ENCODE results near the gene ABCA13.

Gene ABCA13

DNA sequence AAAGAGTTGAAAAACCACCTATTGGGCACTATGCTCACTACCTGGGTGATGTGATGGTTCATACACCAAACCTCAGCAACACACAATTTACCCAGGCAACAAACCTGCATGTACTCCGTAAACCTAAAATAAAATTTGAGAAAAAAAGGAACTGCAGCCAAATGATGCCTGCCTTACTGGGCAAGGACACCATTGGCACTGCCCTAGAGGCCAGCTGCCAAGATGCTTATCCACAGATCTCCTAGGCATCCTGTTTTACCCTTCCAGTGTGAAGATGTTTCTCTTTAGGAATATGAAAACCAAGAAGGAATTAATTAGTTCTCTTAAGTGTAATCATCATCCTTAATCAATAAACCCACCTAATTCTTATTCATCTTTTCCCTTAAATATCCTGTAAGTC is 133.4 kb downstream of the ABCA13 start:
- DNase-seq (ENCODE audit: low spot score) = no peak
- TF ChIP-seq, protein P1, sequence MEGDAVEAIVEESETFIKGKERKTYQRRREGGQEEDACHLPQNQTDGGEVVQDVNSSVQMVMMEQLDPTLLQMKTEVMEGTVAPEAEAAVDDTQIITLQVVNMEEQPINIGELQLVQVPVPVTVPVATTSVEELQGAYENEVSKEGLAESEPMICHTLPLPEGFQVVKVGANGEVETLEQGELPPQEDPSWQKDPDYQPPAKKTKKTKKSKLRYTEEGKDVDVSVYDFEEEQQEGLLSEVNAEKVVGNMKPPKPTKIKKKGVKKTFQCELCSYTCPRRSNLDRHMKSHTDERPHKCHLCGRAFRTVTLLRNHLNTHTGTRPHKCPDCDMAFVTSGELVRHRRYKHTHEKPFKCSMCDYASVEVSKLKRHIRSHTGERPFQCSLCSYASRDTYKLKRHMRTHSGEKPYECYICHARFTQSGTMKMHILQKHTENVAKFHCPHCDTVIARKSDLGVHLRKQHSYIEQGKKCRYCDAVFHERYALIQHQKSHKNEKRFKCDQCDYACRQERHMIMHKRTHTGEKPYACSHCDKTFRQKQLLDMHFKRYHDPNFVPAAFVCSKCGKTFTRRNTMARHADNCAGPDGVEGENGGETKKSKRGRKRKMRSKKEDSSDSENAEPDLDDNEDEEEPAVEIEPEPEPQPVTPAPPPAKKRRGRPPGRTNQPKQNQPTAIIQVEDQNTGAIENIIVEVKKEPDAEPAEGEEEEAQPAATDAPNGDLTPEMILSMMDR (IDR thresholded peaks at IDR 0.05; ENCODE audit: extremely low read depth, insufficient read depth, missing control alignments) = no peak
- in situ Hi-C loops (cut with MboI; ENCODE audit: low pct_unique_long_range_greater_than_20kb, low sequenced_read_pairs, unreplicated experiment) = no loop called here

DNA sequence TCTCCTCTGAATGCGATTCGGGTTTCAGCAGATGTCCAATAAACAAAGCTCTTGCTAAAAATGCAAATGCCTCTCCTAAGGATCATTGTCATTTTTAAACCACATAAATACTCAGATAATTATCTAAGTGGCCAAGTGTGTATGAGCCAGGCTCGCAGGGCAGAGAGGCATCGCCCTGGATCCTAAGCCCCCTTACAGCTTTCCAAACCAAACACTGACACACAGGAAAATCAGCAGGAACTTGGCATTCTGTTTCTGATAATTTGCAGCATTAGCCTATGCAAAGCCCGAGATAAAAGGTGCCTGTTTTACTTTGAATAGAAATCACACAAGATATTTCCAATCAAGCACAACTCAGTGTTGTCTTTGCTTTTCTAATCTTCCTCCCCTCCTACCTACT is 134.4 kb downstream of the ABCA13 start:
- TF ChIP-seq, protein P1 (IDR thresholded peaks at IDR 0.05; ENCODE audit: extremely low read depth, insufficient read depth, missing control alignments) = no peak
- in situ Hi-C loops (cut with MboI; ENCODE audit: low pct_unique_long_range_greater_than_20kb, low sequenced_read_pairs, unreplicated experiment) = no loop called here
- no peak for DNase-seq (ENCODE audit: low spot score)

DNA sequence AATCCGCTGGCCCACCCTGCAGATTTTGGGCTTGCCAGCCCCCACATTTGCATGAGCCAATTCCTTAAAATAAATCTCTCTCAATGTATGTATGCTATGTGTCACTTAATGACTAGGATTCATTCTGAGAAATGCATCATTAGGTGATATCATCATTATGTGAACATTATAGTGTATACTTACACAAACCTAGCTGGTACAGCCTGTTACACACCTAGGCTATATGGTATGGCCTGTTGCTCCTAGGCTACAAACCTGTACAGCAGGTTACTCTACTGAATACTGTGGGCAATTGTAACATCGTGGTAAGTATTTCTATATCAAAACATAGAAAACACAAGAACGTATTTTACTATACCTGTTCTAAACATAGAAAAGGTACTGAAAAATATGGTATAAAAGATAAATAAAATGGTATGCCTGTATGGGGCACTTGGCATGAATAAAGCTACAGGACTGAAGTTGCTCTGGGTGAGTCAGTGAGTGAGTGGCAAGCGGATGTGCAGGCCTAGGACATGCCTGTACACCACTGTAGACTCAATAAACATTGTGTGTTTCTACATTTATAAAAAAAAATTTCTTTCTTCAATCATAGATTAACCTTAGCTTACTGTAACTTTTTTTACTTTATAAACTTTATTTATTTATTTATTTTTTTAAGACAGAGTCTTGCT is 135.9 kb downstream of the ABCA13 start:
- TF ChIP-seq, protein P1 (IDR thresholded peaks at IDR 0.05; ENCODE audit: extremely low read depth, insufficient read depth, missing control alignments) = no peak
- in situ Hi-C loops (cut with MboI; ENCODE audit: low pct_unique_long_range_greater_than_20kb, low sequenced_read_pairs, unreplicated experiment) = no loop called here
- DNase-seq (ENCODE audit: low spot score) = no peak

DNA sequence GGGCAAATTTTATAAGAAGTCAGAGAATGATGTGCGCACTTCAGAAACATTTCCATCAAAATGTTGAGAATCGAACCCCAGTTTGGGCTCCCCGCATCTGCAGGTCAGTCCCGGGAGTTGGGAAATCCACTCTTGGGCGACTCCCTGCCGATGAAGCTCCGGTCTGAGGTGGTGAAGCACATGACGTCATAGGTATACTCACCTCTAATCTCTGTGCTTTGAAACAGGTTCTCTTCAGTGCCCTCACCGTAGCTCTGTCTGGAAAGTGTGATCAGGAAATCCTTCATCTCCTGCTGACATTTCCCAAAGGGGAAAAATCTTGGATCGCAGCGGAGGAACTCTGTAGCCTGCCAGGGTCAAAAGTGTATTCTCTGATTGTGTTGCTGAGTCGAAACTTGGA is 138.5 kb downstream of the ABCA13 start:
- in situ Hi-C loops (cut with MboI; ENCODE audit: low pct_unique_long_range_greater_than_20kb, low sequenced_read_pairs, unreplicated experiment) = no loop called here
- no peak for DNase-seq (ENCODE audit: low spot score)
- TF ChIP-seq, protein P1 (IDR thresholded peaks at IDR 0.05; ENCODE audit: extremely low read depth, insufficient read depth, missing control alignments) = no peak

DNA sequence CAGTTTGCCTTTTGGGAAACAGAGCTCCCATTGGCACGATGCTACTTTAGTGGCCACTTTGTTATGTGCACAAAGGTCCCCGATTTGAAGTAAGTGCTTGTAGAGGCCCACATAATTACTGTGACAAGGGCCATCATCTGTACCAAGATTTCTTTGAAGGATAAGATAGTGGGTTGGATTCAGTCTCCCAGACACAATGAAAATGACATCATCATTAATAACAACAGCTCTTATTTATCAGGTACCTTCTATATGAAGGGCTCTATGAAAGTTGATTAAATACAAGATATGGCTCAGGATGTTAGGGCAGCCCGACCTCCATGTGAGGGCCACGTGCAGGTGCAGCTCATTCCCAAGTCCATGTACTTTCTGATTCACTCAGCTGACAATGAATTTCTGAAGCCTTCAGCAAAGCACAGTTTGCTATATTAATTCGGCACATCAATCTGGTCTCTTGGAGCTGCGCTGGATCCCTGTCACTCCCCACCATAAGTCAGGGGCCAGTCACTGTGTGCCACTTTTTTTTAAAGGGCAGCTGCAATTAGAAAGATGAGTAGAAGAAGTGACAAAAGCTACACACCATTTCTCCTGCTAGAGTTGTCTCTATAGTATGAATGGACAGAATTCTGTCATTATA is 140.3 kb downstream of the ABCA13 start:
- TF ChIP-seq, protein P1 (IDR thresholded peaks at IDR 0.05; ENCODE audit: extremely low read depth, insufficient read depth, missing control alignments) = no peak
- in situ Hi-C loops (cut with MboI; ENCODE audit: low pct_unique_long_range_greater_than_20kb, low sequenced_read_pairs, unreplicated experiment) = no loop called here
- DNase-seq (ENCODE audit: low spot score) = no peak

DNA sequence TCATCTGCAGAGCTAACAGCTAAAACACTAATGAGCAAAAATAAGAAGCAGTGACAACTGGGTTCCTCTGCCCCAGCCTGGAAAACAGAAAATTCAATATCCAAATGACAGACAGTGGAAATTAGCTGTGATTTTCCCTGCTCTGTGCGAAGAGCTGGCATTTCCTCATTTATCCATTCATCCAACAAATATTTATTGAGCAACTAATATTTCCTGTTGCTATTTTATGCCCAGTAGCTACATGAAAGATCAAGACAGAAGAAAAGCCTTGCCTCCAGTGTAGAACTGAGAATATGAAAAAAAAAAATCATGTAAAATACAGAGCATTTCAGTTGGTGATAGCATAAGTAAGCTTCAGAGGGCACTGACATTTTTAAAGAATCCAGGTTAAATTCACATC is 140.9 kb downstream of the ABCA13 start:
- no peak for DNase-seq (ENCODE audit: low spot score)
- TF ChIP-seq, protein P1 (IDR thresholded peaks at IDR 0.05; ENCODE audit: extremely low read depth, insufficient read depth, missing control alignments) = no peak
- in situ Hi-C loops (cut with MboI; ENCODE audit: low pct_unique_long_range_greater_than_20kb, low sequenced_read_pairs, unreplicated experiment) = no loop called here

Data from GM13977 (cell line).